Erythroblast (primary cell): ENCODE measurements around the gene DLL1.

Experiments
- GATA1 ChIP-seq: IDR thresholded peaks from 2 replicates; pipeline ENCODE4 v1.6.1; 2011; ENCODE audit warnings: low read depth, mild to moderate bottlenecking, control low read depth, low read length, moderate library complexity
- POLR2A ChIP-seq: IDR thresholded peaks from 2 replicates; pipeline ENCODE4 v1.6.1; 2011; ENCODE audit warnings: mild to moderate bottlenecking, low read length

- no peak for TF ChIP-seq POLR2A
- TF ChIP-seq GATA1, result no peak
Observed at GRCh38 chr6:170243386-170243785, 47.5 kb downstream of the DLL1 start.
